Psoas muscle (tissue), 8 donors: ENCODE results near the gene HTT. TPM values are rescaled to one million over a fixed set of nuclear protein-coding genes. Genes with fewer than 3 reads are reported as not detected.

ENCODE experiments used
- ATAC-seq, 4 donors: fragments of 200-7000 bp; cut with Tn5 transposase; one replicate each; pipeline ENCODE4 v1.9.1; 2020; ENCODE audit warnings: moderate library complexity in 3 of 4, mild to moderate bottlenecking in 2 of 4
- DNase-seq, 2 donors: peaks; one replicate each; pipeline ENCODE4 v3.0.0-alpha.2; 2020
- H3K27ac ChIP-seq: fragments of 200-600 bp; one replicate; pipeline ENCODE4 v1.8.0; 2022
- H3K27me3 ChIP-seq, 3 donors: fragments of 200-600 bp in 1 of 3; one replicate each; pipeline versions ENCODE4 v1.6.1 to v1.8.0; 2013 to 2022; ENCODE audit warnings: low read length in 2 of 3, mild to moderate bottlenecking in 2 of 3, moderate library complexity in 1 of 3; ENCODE audit not compliant: insufficient read depth in 3 of 3
- H3K36me3 ChIP-seq, 2 donors: fragments of 200-600 bp in 1 of 2; one replicate each; pipeline versions ENCODE4 v1.6.1 to v1.8.0; 2013 to 2022; ENCODE audit warnings: low read depth in 1 of 2, mild to moderate bottlenecking in 1 of 2, moderate library complexity in 1 of 2; ENCODE audit not compliant: insufficient read depth in 1 of 2
- H3K4me1 ChIP-seq: fragments of 200-600 bp; one replicate; pipeline ENCODE4 v1.8.0; 2022
- H3K4me3 ChIP-seq: fragments of 200-600 bp; one replicate; pipeline ENCODE4 v1.8.0; 2022; ENCODE audit warnings: mild to moderate bottlenecking
- H3K9me3 ChIP-seq: fragments of 200-600 bp; one replicate; pipeline ENCODE4 v1.8.0; 2022
- WGBS, 3 donors: extraction: QIAGEN DNeasy Blood & Tissue Kit; methylation state at CpG; one replicate each; pipeline versions ENCODE4 v1.1.6 to v1.1.7; 2013; 5-methylcytosine and 5-hydroxymethylcytosine counted together
- intact Hi-C, 2 donors: fragments of 100-400 bp; cut with DNase I; formaldehyde crosslinking; loops; one replicate each; pipeline versions ENCODE4 v1.11.0 to v1.14.2; 2022
- polyA plus RNA-seq, 3 donors: library from polyadenylated mRNA; stranded (reverse); fragments of 200-250 nt; gene quantifications; one replicate each; pipeline ENCODE4 v1.2.3, GENCODE V29; 2013
- total RNA-seq, 4 donors: library from RNA; stranded (reverse); fragmentation: NEBNext Ultra II Directional in 2 of 4; extraction: Animal tissue kit (Norgen Biotek cat#: 25700) in 2 of 4; gene quantifications; one replicate each; pipeline versions ENCODE4 v1.2.1 to v1.2.4, GENCODE V29; 2021 to 2023
- TF ChIP-seq, protein P1 (sequence below): fragments of 200-600 bp; IDR thresholded peaks from one replicate; pipeline ENCODE4 v1.8.0; 2022; ENCODE audit warnings: antibody characterized with exemption
- donor health status: healthy with polysubstance abuse.
- donor health status: DM: no; HTN: no; CAD: no; lungs with moderate emphysema.
- donor health status: Bipolar disorder and iron deficiency.
- donor health status: healthy.
- donor health status: DM: yes; HTN: yes; CAD: no.
- donor health status: DM: no; HTN: no; CAD: no.
- donor health status: DM: no; HTN: no; CAD: no.
- donor health status: DM: yes; HTN: yes; CAD: no.

Gene HTT
- total and polyA plus RNA-seq, 7 donors = 6.7 to 39.9 (median 29.6) TPM

- TF ChIP-seq, protein P1, sequence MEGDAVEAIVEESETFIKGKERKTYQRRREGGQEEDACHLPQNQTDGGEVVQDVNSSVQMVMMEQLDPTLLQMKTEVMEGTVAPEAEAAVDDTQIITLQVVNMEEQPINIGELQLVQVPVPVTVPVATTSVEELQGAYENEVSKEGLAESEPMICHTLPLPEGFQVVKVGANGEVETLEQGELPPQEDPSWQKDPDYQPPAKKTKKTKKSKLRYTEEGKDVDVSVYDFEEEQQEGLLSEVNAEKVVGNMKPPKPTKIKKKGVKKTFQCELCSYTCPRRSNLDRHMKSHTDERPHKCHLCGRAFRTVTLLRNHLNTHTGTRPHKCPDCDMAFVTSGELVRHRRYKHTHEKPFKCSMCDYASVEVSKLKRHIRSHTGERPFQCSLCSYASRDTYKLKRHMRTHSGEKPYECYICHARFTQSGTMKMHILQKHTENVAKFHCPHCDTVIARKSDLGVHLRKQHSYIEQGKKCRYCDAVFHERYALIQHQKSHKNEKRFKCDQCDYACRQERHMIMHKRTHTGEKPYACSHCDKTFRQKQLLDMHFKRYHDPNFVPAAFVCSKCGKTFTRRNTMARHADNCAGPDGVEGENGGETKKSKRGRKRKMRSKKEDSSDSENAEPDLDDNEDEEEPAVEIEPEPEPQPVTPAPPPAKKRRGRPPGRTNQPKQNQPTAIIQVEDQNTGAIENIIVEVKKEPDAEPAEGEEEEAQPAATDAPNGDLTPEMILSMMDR = no peak
- ATAC-seq (no peak), DNase-seq (no peak)
- Histone ChIP-seq H3K4me3 (no peak overlapping the region), H3K4me1 (no peaks in the 10 kb centered on the region), H3K9me3 (no peaks in the 10 kb centered on the region), H3K36me3 (no peaks in the 10 kb centered on the region), H3K27me3 (no peaks in the 10 kb centered on the region), H3K27ac (no peak overlapping the region)
- intact Hi-C loops = no loop called here
- 67 to 79% (median 75%) methylated on average over 6 of the region's 6 CpGs for WGBS, 3 donors
Observed at GRCh38 chr4:3263876-3264193, 189.4 kb downstream of the HTT start.

- peaks cover 15% of the 10 kb centered on the region for H3K4me1 ChIP-seq
- no peaks in the 10 kb centered on the region for H3K27me3 ChIP-seq
- no peak for ATAC-seq
- intact Hi-C loops = no loop called here
- TF ChIP-seq, protein P1 = no peak
- no peaks in the 10 kb centered on the region for H3K36me3 ChIP-seq
- H3K4me3 ChIP-seq = no peak overlapping the region
- no peak overlapping the region for H3K27ac ChIP-seq
- no peaks in the 10 kb centered on the region for H3K9me3 ChIP-seq
- DNase-seq = peak in 1 of 2 donors; percentile 24
- 95 to 97% (median 96%) methylated on average over 17 of the region's 17 CpGs for WGBS, 3 donors
Observed at GRCh38 chr4:3266076-3266475, 191.6 kb downstream of the HTT start.

DNA sequence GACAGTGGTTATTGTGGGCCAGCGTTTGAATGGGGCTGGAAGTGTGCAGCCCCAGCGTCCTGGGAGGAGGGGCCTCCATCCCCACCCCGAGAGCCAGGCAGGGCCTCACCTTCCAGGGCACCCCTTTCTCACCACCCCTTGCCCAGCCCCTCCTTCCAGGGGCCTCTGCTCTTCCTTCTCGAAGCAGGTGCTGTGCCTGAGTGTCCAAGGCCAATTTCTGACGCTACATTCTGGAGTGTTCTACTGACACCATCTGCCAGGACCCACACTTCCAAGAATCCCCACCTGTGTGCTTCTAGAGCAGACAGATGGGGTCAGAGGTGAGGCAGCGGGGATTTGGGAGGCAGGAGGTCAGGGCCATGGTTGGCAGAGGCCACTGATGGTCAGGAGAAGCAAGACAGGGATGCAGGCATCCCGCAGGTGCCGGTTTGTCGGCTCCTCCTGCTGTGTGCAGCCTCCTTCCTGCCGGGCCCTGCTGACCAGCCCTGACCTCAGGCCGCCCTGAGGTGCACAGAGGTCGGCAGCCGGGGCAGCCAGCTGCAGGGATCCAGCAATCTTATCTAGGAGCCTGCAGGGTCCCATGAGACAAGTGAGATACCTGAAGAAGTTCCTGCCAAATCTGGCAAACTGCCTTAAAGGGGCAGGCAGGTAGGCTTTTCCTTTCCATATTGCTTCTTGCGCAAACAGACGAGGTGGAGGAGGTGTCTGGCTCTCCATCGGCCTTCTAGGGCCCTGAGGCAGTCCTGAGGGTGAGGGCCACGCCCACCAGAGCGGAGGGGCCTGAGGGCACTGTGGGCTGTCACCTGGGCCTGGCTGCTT is 193.3 kb downstream of the HTT start:
- TF ChIP-seq, protein P1 = no peak
- no peak overlapping the region for H3K4me3 ChIP-seq
- intact Hi-C loops = no loop called here
- H3K36me3 ChIP-seq = no peaks in the 10 kb centered on the region
- ATAC-seq (no peak), DNase-seq (peak in 1 of 2 donors; percentile 10)
- H3K27ac ChIP-seq = no peak overlapping the region
- WGBS, 3 donors = 75 to 81% (median 78%) methylated on average over 18 of the region's 18 CpGs
- H3K27me3 ChIP-seq = no peaks in the 10 kb centered on the region
- peaks cover 15% of the 10 kb centered on the region for H3K4me1 ChIP-seq
- H3K9me3 ChIP-seq = no peaks in the 10 kb centered on the region

GRCh38 chr4:3268395-3269104 is 194.1 kb downstream of the HTT start:
- H3K4me3 ChIP-seq = no peak overlapping the region
- H3K4me1 ChIP-seq = peaks cover 15% of the 10 kb centered on the region
- TF ChIP-seq, protein P1 = no peak
- 80 to 86% (median 81%) methylated on average over 16 to 17 of the region's 17 CpGs for WGBS, 3 donors
- H3K27ac ChIP-seq = no peak overlapping the region
- no peaks in the 10 kb centered on the region for H3K36me3 ChIP-seq
- DNase-seq (no peak), ATAC-seq (peak in 2 of 4 donors; percentile 7 to 20)
- intact Hi-C loops = no loop called here
- no peaks in the 10 kb centered on the region for H3K9me3 ChIP-seq
- H3K27me3 ChIP-seq = no peaks in the 10 kb centered on the region
